GM12878 (cell line): Measurements from ENCODE around the gene IL1RAPL1. TPM values are rescaled to one million over a fixed set of nuclear protein-coding genes. Genes with fewer than 3 reads are reported as not detected.

Experiments used
- ATAC-seq: fragments of 200-7000 bp; cut with Tn5 transposase; 3 replicates; pipeline ENCODE4 v1.9.1; 2020; ENCODE audit warnings: mild to moderate bottlenecking, moderate library complexity
- BruUV-seq: library from RNA; stranded (reverse); fragments of 400-500 nt; replicated peaks from 2 replicates; lab custom pipeline; 2021; lab: Mats Ljungman, UMichigan
- CTCF ChIA-PET: fragments of 300-600 bp; sonication (Branson Sonifier 250); formaldehyde crosslinking; extraction: SDS; loops from one replicate; lab custom pipeline; 2021; ENCODE audit warnings: inconsistent platforms; lab: Yijun Ruan, JAX
- POLR2A ChIA-PET: fragments of 350-600 bp; formaldehyde crosslinking; extraction: SDS; loops from one replicate; lab custom pipeline; 2021; ENCODE audit warnings: inconsistent platforms; lab: Charles Lee
- RAD21 ChIA-PET: fragments of 300-600 bp; sonication (Branson Sonifier 250); formaldehyde crosslinking; loops from one replicate; lab custom pipeline; 2023; ENCODE audit warnings: antibody characterized with exemption; ENCODE audit not compliant: unreplicated experiment; lab: Charles Lee
- SMC1A ChIA-PET: fragments of 300-600 bp; sonication (Branson Sonifier 250); formaldehyde crosslinking; loops from one replicate; lab custom pipeline; 2023; ENCODE audit not compliant: unreplicated experiment, uncharacterized antibody; lab: Charles Lee
- DNase-seq: peaks from one replicate; pipeline ENCODE4 v3.0.0-alpha.2; 2011; ENCODE audit warnings: low read depth, low spot score
- FAIRE-seq: peaks from 3 replicates; lab custom pipeline; 2011; peaks lifted over from hg19 to GRCh38; lab: Jason Lieb, UNC
- H2AFZ ChIP-seq: 2 replicates; pipeline ENCODE4 v1.6.0; 2011; ENCODE audit warnings: low read depth, low read length, control low read depth; ENCODE audit not compliant: control insufficient read depth
- H3K27ac ChIP-seq: 2 replicates; pipeline ENCODE4 v1.5.1; 2011; ENCODE audit warnings: control low read depth; ENCODE audit not compliant: control insufficient read depth, insufficient read depth
- H3K27me3 ChIP-seq, 2 experiments: replicated peaks in 1 of 2; 2 replicates each; pipeline versions ENCODE4 v1.6.0 to v1.6.1; 2011; ENCODE audit warnings: low read length in 1 of 2; ENCODE audit not compliant: control insufficient read depth in 2 of 2, insufficient read depth in 2 of 2
- H3K36me3 ChIP-seq, 2 experiments: 2 replicates each; pipeline ENCODE4 v1.5.1; 2011; ENCODE audit warnings: low read length in 1 of 2; ENCODE audit not compliant: control insufficient read depth in 2 of 2, insufficient read depth in 2 of 2
- H3K4me1 ChIP-seq: 2 replicates; pipeline ENCODE4 v1.6.1; 2011; ENCODE audit warnings: mild to moderate bottlenecking, low read length, moderate library complexity, mixed read lengths; ENCODE audit not compliant: control insufficient read depth, insufficient read depth
- H3K4me2 ChIP-seq: 2 replicates; pipeline ENCODE4 v1.6.0; 2011; ENCODE audit warnings: control low read depth; ENCODE audit not compliant: control insufficient read depth, insufficient read depth
- H3K4me3 ChIP-seq: fragments of 200-600 bp; sonication (generic); 2 replicates; pipeline ENCODE4 v1.5.1; 2016
- H3K79me2 ChIP-seq: 2 replicates; pipeline ENCODE4 v1.6.0; 2011; ENCODE audit warnings: low read length; ENCODE audit not compliant: control insufficient read depth, insufficient read depth
- H3K9ac ChIP-seq: 2 replicates; pipeline ENCODE4 v1.8.0; 2011; ENCODE audit warnings: low read length, control low read depth, mixed read lengths; ENCODE audit not compliant: control insufficient read depth, insufficient read depth
- H3K9me3 ChIP-seq: replicated peaks from 3 replicates; pipeline ENCODE4 v1.5.1; 2011; ENCODE audit warnings: mild to moderate bottlenecking, low read length; ENCODE audit not compliant: control insufficient read depth, insufficient read depth
- H4K20me1 ChIP-seq: 2 replicates; pipeline ENCODE4 v1.6.0; 2011; ENCODE audit not compliant: control insufficient read depth, insufficient read depth
- ESRRA ChIP-seq: IDR thresholded peaks from 2 replicates; pipeline ENCODE4 v1.6.1; 2012; ENCODE audit warnings: mild to moderate bottlenecking, low read length, improper control_type of control experiment
- MEF2A ChIP-seq: IDR thresholded peaks from 2 replicates; pipeline ENCODE4 v1.6.1; 2011; ENCODE audit warnings: low read depth, mild to moderate bottlenecking, low read length, moderate library complexity; ENCODE audit not compliant: insufficient read depth
- WGBS: methylation state at CpG from one replicate; pipeline ENCODE4 v1.1.6; 2016; ENCODE audit warnings: low lambda C conversion rate; ENCODE audit not compliant: insufficient replicate concordance, insufficient coverage; ENCODE audit errors: missing lambda C conversion rate; 5-methylcytosine and 5-hydroxymethylcytosine counted together
- in situ Hi-C: fragments of 300-500 bp; cut with MboI; formaldehyde crosslinking; loops from 9 replicates; pipeline ENCODE4 v1.14.3; 2018; ENCODE audit warnings: mixed read lengths
- intact Hi-C: fragments of 100-400 bp; cut with micrococcal nuclease; formaldehyde crosslinking; loops from one replicate; pipeline ENCODE4 v1.14.2; 2022; ENCODE audit not compliant: unreplicated experiment
- polyA plus RNA-seq, 11 experiments: library from polyadenylated mRNA; depleted of rRNA in 4 of 11; unstranded in 6 of 11; stranded (reverse) in 5 of 11; fragments of >200 nt; fragmentation: Nextera tagmentation in 4 of 11; fragmentation: Illumina TruSeq in 1 of 11; extraction: Ambion mirVana in 4 of 11; extraction: Trizol in 1 of 11; gene quantifications; 1 replicate in 1 of 11; 2 replicates in 10 of 11; pipeline versions ENCODE4 v1.2.1 to v1.2.3, GENCODE V29; 2011 to 2016; ENCODE audit warnings: inconsistent platforms in 2 of 11, missing spikeins in 2 of 11, low read depth in 1 of 11
- total RNA-seq, 4 experiments: library from RNA; depleted of rRNA in 3 of 4; stranded (reverse); fragments of >200 nt in 3 of 4; fragmentation: Illumina TruSeq in 1 of 4; extraction: Trizol in 1 of 4; gene quantifications; 2 replicates each; pipeline versions ENCODE4 v1.2.1 to v1.2.3, GENCODE V29; 2013 to 2021
- TF ChIP-seq, protein P1 (sequence below): IDR thresholded peaks from 2 replicates; pipeline ENCODE4 v1.6.1; 2012; ENCODE audit warnings: improper control_type of control experiment, low read depth, low read length; ENCODE audit not compliant: insufficient replicate concordance

IL1RAPL1 gene
- total and polyA plus RNA-seq, 10 of the 15 experiments (the other 5 are each of a cell fraction or from before 2014, with no cell fraction given) = not detected

DNA sequence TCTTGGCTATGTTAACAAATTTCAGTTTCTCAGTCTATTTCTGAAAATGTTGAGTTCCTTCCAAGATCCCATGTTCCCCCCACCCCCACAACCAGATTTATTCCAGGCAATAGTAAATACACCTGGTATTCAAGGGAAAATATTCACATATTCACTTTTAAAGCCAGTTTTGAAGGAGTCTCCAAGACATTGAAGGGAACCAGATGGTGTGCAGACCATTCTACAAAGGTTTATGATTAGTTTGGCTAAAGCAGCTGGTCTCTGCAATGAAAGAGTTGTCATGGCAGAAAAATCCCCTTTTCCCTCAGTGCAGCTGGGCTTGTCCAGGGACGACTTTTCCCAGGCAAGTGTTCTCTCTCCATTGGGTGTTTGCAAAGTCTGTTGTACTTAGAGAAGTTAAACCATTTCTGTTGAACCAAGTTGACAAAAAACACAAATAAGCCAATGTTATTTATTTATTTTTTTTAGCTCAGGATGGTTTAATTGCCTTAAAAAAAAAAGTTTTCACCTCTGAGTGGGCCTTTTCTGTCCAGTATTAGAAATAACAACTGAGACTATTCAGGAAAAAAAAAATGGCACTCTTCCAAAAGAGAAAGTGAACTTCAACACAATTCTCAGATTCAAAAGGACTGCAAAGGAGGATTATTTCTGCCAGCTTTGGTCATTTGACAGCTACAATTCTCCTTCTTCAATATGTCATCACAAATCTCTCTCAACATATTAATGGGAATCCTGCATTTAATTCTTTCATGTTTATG lies 410.6 kb downstream of the IL1RAPL1 start (continued):
- TF ChIP-seq, protein P1, sequence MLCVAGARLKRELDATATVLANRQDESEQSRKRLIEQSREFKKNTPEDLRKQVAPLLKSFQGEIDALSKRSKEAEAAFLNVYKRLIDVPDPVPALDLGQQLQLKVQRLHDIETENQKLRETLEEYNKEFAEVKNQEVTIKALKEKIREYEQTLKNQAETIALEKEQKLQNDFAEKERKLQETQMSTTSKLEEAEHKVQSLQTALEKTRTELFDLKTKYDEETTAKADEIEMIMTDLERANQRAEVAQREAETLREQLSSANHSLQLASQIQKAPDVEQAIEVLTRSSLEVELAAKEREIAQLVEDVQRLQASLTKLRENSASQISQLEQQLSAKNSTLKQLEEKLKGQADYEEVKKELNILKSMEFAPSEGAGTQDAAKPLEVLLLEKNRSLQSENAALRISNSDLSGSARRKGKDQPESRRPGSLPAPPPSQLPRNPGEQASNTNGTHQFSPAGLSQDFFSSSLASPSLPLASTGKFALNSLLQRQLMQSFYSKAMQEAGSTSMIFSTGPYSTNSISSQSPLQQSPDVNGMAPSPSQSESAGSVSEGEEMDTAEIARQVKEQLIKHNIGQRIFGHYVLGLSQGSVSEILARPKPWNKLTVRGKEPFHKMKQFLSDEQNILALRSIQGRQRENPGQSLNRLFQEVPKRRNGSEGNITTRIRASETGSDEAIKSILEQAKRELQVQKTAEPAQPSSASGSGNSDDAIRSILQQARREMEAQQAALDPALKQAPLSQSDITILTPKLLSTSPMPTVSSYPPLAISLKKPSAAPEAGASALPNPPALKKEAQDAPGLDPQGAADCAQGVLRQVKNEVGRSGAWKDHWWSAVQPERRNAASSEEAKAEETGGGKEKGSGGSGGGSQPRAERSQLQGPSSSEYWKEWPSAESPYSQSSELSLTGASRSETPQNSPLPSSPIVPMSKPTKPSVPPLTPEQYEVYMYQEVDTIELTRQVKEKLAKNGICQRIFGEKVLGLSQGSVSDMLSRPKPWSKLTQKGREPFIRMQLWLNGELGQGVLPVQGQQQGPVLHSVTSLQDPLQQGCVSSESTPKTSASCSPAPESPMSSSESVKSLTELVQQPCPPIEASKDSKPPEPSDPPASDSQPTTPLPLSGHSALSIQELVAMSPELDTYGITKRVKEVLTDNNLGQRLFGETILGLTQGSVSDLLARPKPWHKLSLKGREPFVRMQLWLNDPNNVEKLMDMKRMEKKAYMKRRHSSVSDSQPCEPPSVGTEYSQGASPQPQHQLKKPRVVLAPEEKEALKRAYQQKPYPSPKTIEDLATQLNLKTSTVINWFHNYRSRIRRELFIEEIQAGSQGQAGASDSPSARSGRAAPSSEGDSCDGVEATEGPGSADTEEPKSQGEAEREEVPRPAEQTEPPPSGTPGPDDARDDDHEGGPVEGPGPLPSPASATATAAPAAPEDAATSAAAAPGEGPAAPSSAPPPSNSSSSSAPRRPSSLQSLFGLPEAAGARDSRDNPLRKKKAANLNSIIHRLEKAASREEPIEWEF = no peak
- no peak for TF ChIP-seq ESRRA
- TF ChIP-seq, all 136 proteins: peak for 0

DNA sequence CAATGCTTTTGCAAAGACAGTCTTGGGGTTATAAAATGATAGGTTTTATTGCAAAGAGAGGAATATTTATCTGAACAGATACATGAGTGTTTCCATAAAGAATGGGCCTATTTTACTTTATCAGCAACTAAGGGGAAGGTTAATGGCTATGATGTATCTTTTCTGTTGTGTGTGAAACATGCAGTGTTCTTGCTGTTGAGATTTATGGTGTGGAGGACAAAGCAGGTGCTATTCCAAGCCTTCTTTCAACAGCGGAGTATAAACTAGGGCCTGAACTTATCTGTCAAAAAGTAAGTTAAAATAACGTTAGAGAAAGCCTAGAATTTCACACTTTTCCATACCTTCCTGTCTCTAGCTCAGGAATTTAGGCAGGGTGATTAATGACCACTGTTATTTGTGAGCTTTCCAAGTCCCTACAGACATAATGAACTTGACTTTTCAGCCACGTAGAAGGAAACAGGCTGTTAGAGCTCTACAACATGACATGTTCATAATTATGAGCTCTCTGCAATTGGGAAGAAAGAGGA lies 411.4 kb downstream of the IL1RAPL1 start:
- TF ChIP-seq MEF2A = no peak
- Histone ChIP-seq H3K36me3 (no peaks in the 10 kb centered on the region), H3K9me3 (no peaks in the 10 kb centered on the region), H3K4me1 (no peaks in the 10 kb centered on the region), H2AFZ (no peak overlapping the region), H3K27me3 (no peaks in the 10 kb centered on the region), H3K79me2 (no peaks in the 10 kb centered on the region), H3K4me3 (no peak overlapping the region), H3K4me2 (no peak overlapping the region), H3K27ac (no peak overlapping the region), H3K9ac (no peak overlapping the region), H4K20me1 (no peaks in the 10 kb centered on the region)
- POLR2A ChIA-PET = no interaction called here
- in situ Hi-C loops = no loop called here
- intact Hi-C loops = no loop called here
- ATAC-seq (no peak), DNase-seq (no peak), FAIRE-seq (no peak)
- WGBS = 26% methylated on average over 3 of the region's 3 CpGs
- BruUV-seq = no TSS peak
- CTCF ChIA-PET = no interaction called here
- RAD21 ChIA-PET = no interaction called here
- SMC1A ChIA-PET = no interaction called here
